B cell (primary cell): ENCODE measurements around the gene SZT2. TPM values are rescaled to one million over a fixed set of nuclear protein-coding genes. Genes with fewer than 3 reads are reported as not detected.

ENCODE experiments used
- ATAC-seq: fragments of 200-7000 bp; cut with Tn5 transposase; one replicate; pipeline ENCODE4 v1.10.0; 2021; ENCODE audit warnings: low read depth, mild to moderate bottlenecking, moderate number of reproducible peaks, moderate library complexity
- CTCF ChIA-PET: fragments of 350-600 bp; sonication (Branson Sonifier 250); formaldehyde crosslinking; loops from one replicate; lab custom pipeline; 2021; ENCODE audit warnings: antibody characterized with exemption, inconsistent platforms; lab: Charles Lee
- POLR2A ChIA-PET: fragments of 350-600 bp; sonication (Branson Sonifier 250); formaldehyde crosslinking; loops from one replicate; lab custom pipeline; 2021; ENCODE audit warnings: antibody characterized with exemption; lab: Charles Lee
- DNase-seq: peaks from one replicate; pipeline ENCODE4 v3.0.0; 2013
- H2AFZ ChIP-seq: 2 replicates; pipeline ENCODE4 v1.6.1; 2012; ENCODE audit warnings: mild to moderate bottlenecking, low read depth, low read length; ENCODE audit not compliant: insufficient read depth, poor library complexity, severe bottlenecking
- H3K27ac ChIP-seq, 2 donors: 1 replicate in 1 of 2; 2 replicates in 1 of 2; pipeline ENCODE4 v1.5.1; 2012 to 2013; ENCODE audit warnings: low read length in 2 of 2, mild to moderate bottlenecking in 2 of 2, moderate library complexity in 1 of 2
- H3K27me3 ChIP-seq, 4 experiments: fragments of 200-600 bp in 1 of 4; sonication (generic) in 1 of 4; replicated peaks in 1 of 4; 1 replicate in 2 of 4; 2 replicates in 2 of 4; pipeline versions ENCODE4 v1.6.1 to v1.7.0; 2013 to 2016; ENCODE audit warnings: low read length in 3 of 4, mild to moderate bottlenecking in 2 of 4, mixed read lengths in 1 of 4, moderate library complexity in 1 of 4; ENCODE audit not compliant: insufficient read depth in 4 of 4, control insufficient read depth in 3 of 4; ENCODE audit errors: control extremely low read depth in 1 of 4
- H3K36me3 ChIP-seq, 2 experiments: replicated peaks in 1 of 2; 1 replicate in 1 of 2; 2 replicates in 1 of 2; pipeline versions ENCODE4 v1.6.1 to v1.7.1; 2013; ENCODE audit warnings: low read length in 1 of 2; ENCODE audit not compliant: insufficient read depth in 2 of 2, control insufficient read depth in 1 of 2; ENCODE audit errors: control extremely low read depth in 1 of 2, extremely low read depth in 1 of 2
- H3K4me1 ChIP-seq, 2 donors: fragments of 200-600 bp in 1 of 2; sonication (generic) in 1 of 2; 1 replicate in 1 of 2; 2 replicates in 1 of 2; pipeline versions ENCODE4 v1.5.1 to v1.6.1; 2013 to 2017; ENCODE audit warnings: low read length in 2 of 2; ENCODE audit not compliant: control insufficient read depth in 2 of 2, insufficient read depth in 2 of 2
- H3K4me2 ChIP-seq: replicated peaks from 2 replicates; pipeline ENCODE3; 2012; ENCODE audit warnings: mild to moderate bottlenecking, low read depth, low read length; ENCODE audit not compliant: poor library complexity, severe bottlenecking
- H3K4me3 ChIP-seq, 5 experiments: fragments of 200-600 bp in 1 of 5; sonication (generic) in 1 of 5; 1 replicate in 3 of 5; 2 replicates in 2 of 5; pipeline versions ENCODE4 v1.5.1 to v1.7.0; 2011 to 2016; ENCODE audit warnings: low read length in 4 of 5, mild to moderate bottlenecking in 4 of 5, low read depth in 2 of 5, control low read depth in 1 of 5, moderate library complexity in 1 of 5; ENCODE audit not compliant: insufficient read depth in 1 of 5; ENCODE audit errors: control extremely low read depth in 1 of 5, extremely low read depth in 1 of 5
- H3K79me2 ChIP-seq: fragments of 200-600 bp; sonication (generic); one replicate; pipeline ENCODE4 v1.6.0; 2016; ENCODE audit warnings: low read length; ENCODE audit not compliant: control insufficient read depth, insufficient read depth
- H3K9ac ChIP-seq: fragments of 200-600 bp; sonication (generic); 2 replicates; pipeline ENCODE4 v1.6.1; 2017; ENCODE audit warnings: mild to moderate bottlenecking, low read length, moderate library complexity
- H3K9me3 ChIP-seq, 3 donors: one replicate each; pipeline versions ENCODE4 v1.6.1 to v1.7.1; 2013; ENCODE audit warnings: low read length in 2 of 3; ENCODE audit not compliant: control insufficient read depth in 2 of 3, insufficient read depth in 1 of 3; ENCODE audit errors: control extremely low read depth in 1 of 3
- H4K20me1 ChIP-seq: 2 replicates; pipeline ENCODE4 v1.6.0; 2012; ENCODE audit warnings: mild to moderate bottlenecking, low read length; ENCODE audit not compliant: insufficient read depth, control insufficient read depth, poor library complexity, severe bottlenecking
- H3K27ac Mint-ChIP-seq: one replicate; pipeline ENCODE4 v1.8.0; 2021; ENCODE audit warnings: mixed read lengths
- H3K27me3 Mint-ChIP-seq: one replicate; pipeline ENCODE4 v1.8.0; 2021; ENCODE audit warnings: mixed read lengths
- H3K4me1 Mint-ChIP-seq: one replicate; pipeline ENCODE4 v1.8.0; 2021; ENCODE audit warnings: mixed read lengths
- H3K4me3 Mint-ChIP-seq: one replicate; pipeline ENCODE4 v1.8.0; 2021; ENCODE audit warnings: mixed read lengths
- H3K9me3 Mint-ChIP-seq: one replicate; pipeline ENCODE4 v1.8.0; 2022; ENCODE audit warnings: mixed read lengths; ENCODE audit not compliant: insufficient read depth
- EZH2 ChIP-seq: IDR thresholded peaks from 2 replicates; pipeline ENCODE4 v1.6.1; 2012; ENCODE audit warnings: borderline replicate concordance, low read depth, mild to moderate bottlenecking, moderate library complexity, low read length; ENCODE audit not compliant: insufficient read depth, poor library complexity, severe bottlenecking
- WGBS: methylation state at CpG from one replicate; pipeline ENCODE4 v1.1.5; 2013; ENCODE audit warnings: missing lambda C conversion rate; ENCODE audit not compliant: insufficient coverage; 5-methylcytosine and 5-hydroxymethylcytosine counted together
- intact Hi-C: fragments of 100-400 bp; cut with micrococcal nuclease; formaldehyde crosslinking; loops from one replicate; pipeline ENCODE4 v1.10.0; 2022
- polyA plus RNA-seq: library from polyadenylated mRNA; depleted of rRNA; stranded (reverse); fragments of >200 nt; gene quantifications from 2 replicates; pipeline ENCODE4 v1.2.3, GENCODE V29; 2012
- total RNA-seq, 2 donors: library from RNA; stranded (reverse); fragments of 120-200 nt in 1 of 2; gene quantifications; 1 replicate in 1 of 2; 2 replicates in 1 of 2; pipeline versions ENCODE4 v1.2.3 to v1.2.4, GENCODE V29; 2013 to 2022
- TF ChIP-seq, protein P1 (sequence below): fragments of 200-600 bp; IDR thresholded peaks from one replicate; pipeline ENCODE4 v1.8.0; 2022; ENCODE audit warnings: antibody characterized with exemption, mild to moderate bottlenecking

Gene SZT2
- total and polyA plus RNA-seq, 2 donors (not counting 1 experiment from before 2014, with no cell fraction given), result 41.4 to 197 TPM

- Histone ChIP-seq H3K4me1 (no peaks in the 10 kb centered on the region), H3K36me3 (no peaks in the 10 kb centered on the region), H2AFZ (no peak overlapping the region), H4K20me1 (no peaks in the 10 kb centered on the region), H3K9me3 (no peaks in the 10 kb centered on the region), H3K27me3 (no peaks in the 10 kb centered on the region), H3K9ac (no peak overlapping the region), H3K79me2 (no peaks in the 10 kb centered on the region), H3K4me2 (no peak overlapping the region), H3K4me3 (no peak overlapping the region), H3K27ac (no peak overlapping the region)
- CTCF ChIA-PET, result no interaction called here
- no peak overlapping the region for H3K4me3 Mint-ChIP-seq
- H3K27ac Mint-ChIP-seq, result no peak overlapping the region
- no peak for ATAC-seq
- H3K9me3 Mint-ChIP-seq, result no peaks in the 10 kb centered on the region
- intact Hi-C loops, result no loop called here
- POLR2A ChIA-PET, result no interaction called here
- no peak for DNase-seq
- H3K27me3 Mint-ChIP-seq, result peaks cover 5% of the 10 kb centered on the region
- WGBS, result no CpG with 5 or more reads among the region's 13 CpGs
- TF ChIP-seq, protein P1, sequence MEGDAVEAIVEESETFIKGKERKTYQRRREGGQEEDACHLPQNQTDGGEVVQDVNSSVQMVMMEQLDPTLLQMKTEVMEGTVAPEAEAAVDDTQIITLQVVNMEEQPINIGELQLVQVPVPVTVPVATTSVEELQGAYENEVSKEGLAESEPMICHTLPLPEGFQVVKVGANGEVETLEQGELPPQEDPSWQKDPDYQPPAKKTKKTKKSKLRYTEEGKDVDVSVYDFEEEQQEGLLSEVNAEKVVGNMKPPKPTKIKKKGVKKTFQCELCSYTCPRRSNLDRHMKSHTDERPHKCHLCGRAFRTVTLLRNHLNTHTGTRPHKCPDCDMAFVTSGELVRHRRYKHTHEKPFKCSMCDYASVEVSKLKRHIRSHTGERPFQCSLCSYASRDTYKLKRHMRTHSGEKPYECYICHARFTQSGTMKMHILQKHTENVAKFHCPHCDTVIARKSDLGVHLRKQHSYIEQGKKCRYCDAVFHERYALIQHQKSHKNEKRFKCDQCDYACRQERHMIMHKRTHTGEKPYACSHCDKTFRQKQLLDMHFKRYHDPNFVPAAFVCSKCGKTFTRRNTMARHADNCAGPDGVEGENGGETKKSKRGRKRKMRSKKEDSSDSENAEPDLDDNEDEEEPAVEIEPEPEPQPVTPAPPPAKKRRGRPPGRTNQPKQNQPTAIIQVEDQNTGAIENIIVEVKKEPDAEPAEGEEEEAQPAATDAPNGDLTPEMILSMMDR, result no peak
- no peak for TF ChIP-seq EZH2
- peaks cover 5% of the 10 kb centered on the region for H3K4me1 Mint-ChIP-seq
Observed at GRCh38 chr1:43464681-43465504, 75.2 kb downstream of the SZT2 start.

DNA sequence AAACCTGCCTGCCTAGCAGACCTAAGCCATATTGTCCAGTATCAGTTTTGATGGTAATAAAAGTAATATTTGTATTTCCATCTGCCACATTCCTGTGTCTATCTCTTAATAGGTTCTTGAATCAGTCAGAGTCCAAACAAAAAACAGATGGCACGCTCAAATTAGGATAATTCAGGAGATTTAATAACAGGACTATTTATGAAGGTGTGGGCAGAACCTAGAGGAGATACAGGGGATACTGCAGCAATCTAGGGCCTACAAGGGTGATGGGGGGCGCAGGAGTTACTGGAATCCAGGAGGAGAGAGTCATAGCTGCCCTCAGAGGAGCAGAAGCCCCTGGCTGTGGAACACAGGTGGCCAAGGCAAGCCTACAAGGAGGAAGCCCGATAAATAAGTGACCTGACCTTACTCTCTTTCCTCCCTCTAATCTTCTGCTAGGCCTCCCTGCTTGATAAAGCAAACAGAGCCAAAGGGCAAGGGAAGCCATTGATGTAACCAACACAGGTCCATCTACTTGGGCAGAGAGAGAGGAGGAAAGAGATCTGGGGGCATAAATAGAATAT, 75.9 kb downstream of the SZT2 start:
- ATAC-seq (no peak), DNase-seq (no peak)
- Histone ChIP-seq H3K79me2 (no peaks in the 10 kb centered on the region), H2AFZ (no peak overlapping the region), H3K4me1 (no peaks in the 10 kb centered on the region), H3K9ac (no peak overlapping the region), H4K20me1 (no peaks in the 10 kb centered on the region), H3K27me3 (no peaks in the 10 kb centered on the region), H3K9me3 (no peaks in the 10 kb centered on the region), H3K36me3 (no peaks in the 10 kb centered on the region), H3K4me2 (no peak overlapping the region), H3K4me3 (no peak overlapping the region), H3K27ac (no peak overlapping the region)
- Mint-ChIP-seq H3K27ac (no peak overlapping the region), H3K27me3 (peaks cover 5% of the 10 kb centered on the region), H3K4me1 (peaks cover 5% of the 10 kb centered on the region), H3K9me3 (no peaks in the 10 kb centered on the region), H3K4me3 (no peak overlapping the region)
- no peak for TF ChIP-seq EZH2
- TF ChIP-seq, protein P1, result no peak
- ChIA-PET POLR2A (no interaction called here), CTCF (no interaction called here)
- WGBS, result 86% methylated on average over 2 of the region's 3 CpGs
- intact Hi-C loops, result no loop called here
